Activated T-helper 1 cell treated with anti-CD3 and anti-CD28 coated beads, Interleukin-12 subunit alpha, Interleukin-12 subunit beta, Interleukin-2, Interleukin-4 antibody, amounts not matched to agents 30 ng/mL and 10 ng/mL and 1 ng/mL, durations not matched to agents 14 hours and 24 hours and 36 hours (primary cell): ENCODE measurements around the gene IGSF21. TPM values are rescaled to one million over a fixed set of nuclear protein-coding genes. Genes with fewer than 3 reads are reported as not detected.

Source experiments
- DNase-seq: peaks from one replicate; pipeline ENCODE4 v3.0.0; 2021; ENCODE audit warnings: low spot score
- H3K27ac Mint-ChIP-seq: one replicate; pipeline ENCODE4 v1.8.0; 2021; ENCODE audit warnings: mild to moderate bottlenecking, mixed read lengths
- H3K27me3 Mint-ChIP-seq: one replicate; pipeline ENCODE4 v1.8.0; 2022; ENCODE audit warnings: mild to moderate bottlenecking, moderate library complexity, mixed read lengths; ENCODE audit not compliant: insufficient read depth
- H3K36me3 Mint-ChIP-seq: one replicate; pipeline ENCODE4 v1.8.0; 2021; ENCODE audit warnings: low read depth, mixed read lengths
- H3K4me1 Mint-ChIP-seq: one replicate; pipeline ENCODE4 v1.8.0; 2021; ENCODE audit warnings: low read depth, mixed read lengths
- H3K4me3 Mint-ChIP-seq: one replicate; pipeline ENCODE4 v1.8.0; 2021; ENCODE audit warnings: mild to moderate bottlenecking, moderate library complexity, mixed read lengths
- H3K9me3 Mint-ChIP-seq: one replicate; pipeline ENCODE4 v1.8.0; 2021; ENCODE audit warnings: mixed read lengths
- intact Hi-C: fragments of 100-400 bp; cut with micrococcal nuclease; formaldehyde crosslinking; loops from one replicate; pipeline ENCODE4 v1.15.1; 2024
- total RNA-seq: library from RNA; stranded (reverse); gene quantifications from 2 replicates; pipeline ENCODE4 v1.2.3, GENCODE V29; 2022

Gene IGSF21
- total RNA-seq, 1 donor from 2014 or later: not detected

DNA sequence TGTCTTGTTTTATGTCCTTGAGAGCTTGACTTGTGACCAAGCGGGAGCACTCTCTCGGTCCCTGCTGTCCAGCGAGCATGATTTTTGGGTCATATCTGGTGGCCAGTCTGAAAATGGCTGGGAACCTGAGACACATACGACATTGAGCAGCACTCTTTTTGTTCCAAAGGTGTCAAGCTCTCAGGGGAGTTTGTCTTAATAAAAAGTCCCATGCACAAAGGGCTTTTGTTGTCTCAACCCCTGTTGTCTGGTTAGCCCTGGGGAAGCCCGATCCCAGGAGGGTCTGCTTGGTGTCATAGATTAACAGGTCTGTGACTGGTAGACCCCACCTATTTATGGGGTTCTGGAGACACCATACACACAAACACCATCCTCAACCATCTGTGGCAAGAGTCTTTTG is 315.4 kb downstream of the IGSF21 start:
- no peak overlapping the region for H3K27ac Mint-ChIP-seq

DNA sequence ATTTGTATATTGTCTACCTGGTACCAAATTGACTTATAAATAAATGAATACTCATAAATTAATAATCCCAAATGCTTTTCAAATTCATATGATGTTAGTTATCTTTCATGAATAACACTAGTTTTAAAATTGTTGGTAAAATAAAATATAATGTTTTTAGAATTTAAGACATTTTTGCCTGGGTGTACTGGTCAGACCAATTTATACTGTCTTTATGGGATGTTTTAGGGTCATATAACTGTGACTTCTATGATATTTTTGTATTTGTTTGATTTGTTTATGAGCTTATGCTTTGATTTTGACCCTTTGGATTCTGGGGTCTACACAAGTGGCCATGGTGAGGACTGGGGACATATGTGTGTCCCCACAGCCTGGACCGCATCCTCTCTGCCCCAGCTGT is 319.0 kb downstream of the IGSF21 start:
- intact Hi-C loops: no loop called here
- H3K27me3 Mint-ChIP-seq: no peaks in the 10 kb centered on the region
- H3K27ac Mint-ChIP-seq: no peak overlapping the region
- no peak for DNase-seq
- no peaks in the 10 kb centered on the region for H3K9me3 Mint-ChIP-seq
- H3K36me3 Mint-ChIP-seq: no peaks in the 10 kb centered on the region
- H3K4me1 Mint-ChIP-seq: no peaks in the 10 kb centered on the region
- no peak overlapping the region for H3K4me3 Mint-ChIP-seq

More for the DNA sequence above, 315.4 kb downstream of the IGSF21 start:
- intact Hi-C loops: no loop called here
- no peak for DNase-seq
- Mint-ChIP-seq H3K4me3 (no peak overlapping the region), H3K4me1 (no peaks in the 10 kb centered on the region), H3K27me3 (peaks cover 4% of the 10 kb centered on the region), H3K36me3 (no peaks in the 10 kb centered on the region), H3K9me3 (no peaks in the 10 kb centered on the region)
